PFSK-1 (cell line): ENCODE results near the gene SLC6A8.

Experiments used
- FOXP2 ChIP-seq: optimal IDR thresholded peaks from 2 replicates; pipeline ENCODE3; 2011; ENCODE audit warnings: borderline replicate concordance, control low read depth, inconsistent platforms; ENCODE audit not compliant: insufficient read depth; ENCODE audit errors: extremely low read length, extremely low read depth
- POLR2AphosphoS5 ChIP-seq: IDR thresholded peaks from 2 replicates; pipeline ENCODE4 v1.6.1; 2012; ENCODE audit warnings: low read depth, mild to moderate bottlenecking, control low read depth, low read length, moderate library complexity
- REST ChIP-seq, 2 experiments: IDR thresholded peaks; 2 replicates each; pipeline versions ENCODE4 v1.6.1 to v1.8.0; 2011 to 2012; ENCODE audit warnings: low read depth in 2 of 2, low read length in 2 of 2, control low read depth in 1 of 2, inconsistent platforms in 1 of 2, mild to moderate bottlenecking in 1 of 2, moderate library complexity in 1 of 2; ENCODE audit not compliant: insufficient read depth in 1 of 2
- SIN3A ChIP-seq: IDR thresholded peaks from 2 replicates; pipeline ENCODE4 v1.6.1; 2012; ENCODE audit warnings: mild to moderate bottlenecking, low read length, moderate library complexity, borderline replicate concordance; ENCODE audit not compliant: insufficient read depth
- TAF1 ChIP-seq: IDR thresholded peaks from 2 replicates; pipeline ENCODE4 v1.6.1; 2012; ENCODE audit warnings: low read length, control low read depth, borderline replicate concordance; ENCODE audit not compliant: insufficient read depth

SLC6A8 gene

GRCh38 chrX:153640736-153641575 is 46.8 kb upstream of the SLC6A8 start:
- no peak for TF ChIP-seq TAF1
- no peak for TF ChIP-seq REST (IDR thresholded peaks at IDR 0.05; ENCODE audit: insufficient read depth in 1 of 2, low read depth in 2 of 2, low read length in 2 of 2)
- TF ChIP-seq POLR2AphosphoS5, result no peak
- no peak for TF ChIP-seq FOXP2
- TF ChIP-seq SIN3A, result no peak

- TF ChIP-seq POLR2AphosphoS5 (no peak), TAF1 (no peak), FOXP2 (no peak), REST (IDR thresholded peaks at IDR 0.05; ENCODE audit: insufficient read depth in 1 of 2, low read depth in 2 of 2, low read length in 2 of 2) (no peak), SIN3A (no peak)
Observed at GRCh38 chrX:153641627-153642026, 46.1 kb upstream of the SLC6A8 start.

GRCh38 chrX:153642051-153642654 is 45.6 kb upstream of the SLC6A8 start:
- TF ChIP-seq REST (IDR thresholded peaks at IDR 0.05; ENCODE audit: insufficient read depth in 1 of 2, low read depth in 2 of 2, low read length in 2 of 2) (no peak), FOXP2 (no peak), SIN3A (no peak), TAF1 (no peak), POLR2AphosphoS5 (no peak)

GRCh38 chrX:153642655-153643430 is 44.9 kb upstream of the SLC6A8 start:
- TF ChIP-seq SIN3A (no peak), TAF1 (no peak), FOXP2 (no peak), POLR2AphosphoS5 (no peak), REST (IDR thresholded peaks at IDR 0.05; ENCODE audit: insufficient read depth in 1 of 2, low read depth in 2 of 2, low read length in 2 of 2) (no peak)
